Neuronal stem cell (in vitro differentiated cells): ENCODE data around the gene TMEM132C.

Experiments used
- DNase-seq: peaks from one replicate; pipeline ENCODE4 v3.0.0-alpha.2; 2013; ENCODE audit warnings: low spot score
- H2AFZ ChIP-seq: one replicate; pipeline ENCODE4 v1.6.1; 2013; ENCODE audit warnings: mild to moderate bottlenecking, low read length, inconsistent platforms
- H2AK5ac ChIP-seq: 2 replicates; pipeline ENCODE4 v1.6.1; 2013; ENCODE audit warnings: low read depth, mild to moderate bottlenecking, inconsistent platforms, low read length, moderate library complexity, mixed read lengths
- H2BK120ac ChIP-seq: 2 replicates; pipeline ENCODE4 v1.6.1; 2013; ENCODE audit warnings: low read depth, mild to moderate bottlenecking, inconsistent platforms, low read length, moderate library complexity, mixed read lengths
- H2BK12ac ChIP-seq: one replicate; pipeline ENCODE4 v1.6.1; 2013; ENCODE audit warnings: low read length, inconsistent platforms
- H2BK15ac ChIP-seq: 2 replicates; pipeline ENCODE4 v1.6.1; 2013; ENCODE audit warnings: mild to moderate bottlenecking, low read length, inconsistent platforms, mixed read lengths
- H2BK5ac ChIP-seq: one replicate; pipeline ENCODE4 v1.6.1; 2013; ENCODE audit warnings: inconsistent platforms, mild to moderate bottlenecking, low read length, moderate library complexity
- H3K14ac ChIP-seq: one replicate; pipeline ENCODE4 v1.6.1; 2013; ENCODE audit warnings: low read length, inconsistent platforms
- H3K18ac ChIP-seq: 2 replicates; pipeline ENCODE4 v1.6.1; 2013; ENCODE audit warnings: low read length, inconsistent platforms
- H3K23ac ChIP-seq: 2 replicates; pipeline ENCODE4 v1.6.1; 2013; ENCODE audit warnings: low read depth, mild to moderate bottlenecking, mixed read lengths, low read length, inconsistent platforms; ENCODE audit not compliant: poor library complexity
- H3K27ac ChIP-seq: replicated peaks from 3 replicates; pipeline ENCODE4 v1.5.1; 2013; ENCODE audit warnings: low read length, inconsistent platforms
- H3K27me3 ChIP-seq, 3 experiments: 2 replicates each; pipeline ENCODE4 v1.6.1; 2013; ENCODE audit warnings: low read length in 3 of 3, mild to moderate bottlenecking in 2 of 3, inconsistent platforms in 1 of 3, low read depth in 1 of 3, mixed read lengths in 1 of 3, moderate library complexity in 1 of 3; ENCODE audit not compliant: control insufficient read depth in 3 of 3, insufficient read depth in 3 of 3
- H3K36me3 ChIP-seq, 2 donors: replicated peaks in 1 of 2; 2 replicates each; pipeline ENCODE4 v1.6.1; 2013; ENCODE audit warnings: low read length in 2 of 2; ENCODE audit not compliant: control insufficient read depth in 2 of 2, insufficient read depth in 2 of 2
- H3K4ac ChIP-seq: 2 replicates; pipeline ENCODE4 v1.6.1; 2013; ENCODE audit warnings: inconsistent platforms, mild to moderate bottlenecking, low read length, moderate library complexity
- H3K4me1 ChIP-seq, 2 donors: 1 replicate in 1 of 2; 2 replicates in 1 of 2; pipeline ENCODE4 v1.6.1; 2013; ENCODE audit warnings: low read length in 2 of 2, low read depth in 1 of 2; ENCODE audit not compliant: control insufficient read depth in 2 of 2, insufficient read depth in 1 of 2
- H3K4me2 ChIP-seq: one replicate; pipeline ENCODE4 v1.6.1; 2013; ENCODE audit warnings: mild to moderate bottlenecking, low read length, inconsistent platforms; ENCODE audit not compliant: insufficient read depth, poor library complexity, severe bottlenecking
- H3K4me3 ChIP-seq, 2 donors: 2 replicates each; pipeline ENCODE4 v1.5.1; 2013; ENCODE audit warnings: low read length in 2 of 2, mild to moderate bottlenecking in 2 of 2, inconsistent platforms in 1 of 2, moderate library complexity in 1 of 2
- H3K79me1 ChIP-seq: one replicate; pipeline ENCODE4 v1.6.1; 2013; ENCODE audit warnings: low read depth, mild to moderate bottlenecking, inconsistent platforms, low read length, moderate library complexity
- H3K9ac ChIP-seq: one replicate; pipeline ENCODE4 v1.6.1; 2013; ENCODE audit warnings: mild to moderate bottlenecking, low read depth, low read length, inconsistent platforms; ENCODE audit not compliant: poor library complexity
- H3K9me3 ChIP-seq, 2 donors: replicated peaks in 1 of 2; 2 replicates each; pipeline versions ENCODE3 to v1.6.1; 2013; ENCODE audit warnings: low read length in 2 of 2, mild to moderate bottlenecking in 2 of 2, inconsistent platforms in 1 of 2, low read depth in 1 of 2, mixed read lengths in 1 of 2, moderate library complexity in 1 of 2; ENCODE audit not compliant: control insufficient read depth in 2 of 2, insufficient read depth in 1 of 2
- H4K8ac ChIP-seq: one replicate; pipeline ENCODE4 v1.6.1; 2013; ENCODE audit warnings: low read depth, mild to moderate bottlenecking, inconsistent platforms, low read length, moderate library complexity
- H4K91ac ChIP-seq: one replicate; pipeline ENCODE4 v1.6.1; 2013; ENCODE audit warnings: low read length, low read depth, mild to moderate bottlenecking, inconsistent platforms; ENCODE audit not compliant: poor library complexity
- WGBS, 2 donors: extraction: QIAGEN DNeasy Blood & Tissue Kit; methylation state at CpG; one replicate each; pipeline ENCODE4 v1.1.7; 2013; ENCODE audit warnings: missing lambda C conversion rate in 2 of 2, mixed read lengths in 1 of 2; ENCODE audit not compliant: insufficient read length in 2 of 2, insufficient replicate concordance in 1 of 2; ENCODE audit errors: extremely low coverage in 2 of 2; 5-methylcytosine and 5-hydroxymethylcytosine counted together

TMEM132C gene

DNA sequence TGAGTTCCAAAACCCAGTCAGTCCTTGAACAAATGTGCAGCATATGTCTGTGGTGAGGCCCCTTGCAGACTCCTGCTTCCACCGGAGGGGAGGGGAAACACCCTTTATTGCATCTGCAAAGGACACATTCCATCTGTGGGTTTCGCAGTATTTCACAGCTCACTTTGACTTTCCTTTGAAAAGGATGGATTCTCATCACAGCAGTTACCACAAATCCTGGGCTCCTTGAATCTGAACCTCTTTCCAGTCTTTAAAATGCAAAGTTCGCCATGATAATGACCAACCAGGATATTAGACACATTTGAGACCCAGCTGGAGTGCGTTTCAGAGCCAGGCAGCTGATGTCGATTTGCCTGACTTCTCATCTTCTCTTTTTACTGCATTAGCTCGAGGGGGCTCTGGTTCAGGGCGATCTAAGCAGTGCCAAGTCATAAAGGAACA, 314.4 kb downstream of the TMEM132C start:
- no peak overlapping the region for H3K27ac ChIP-seq
- no peak overlapping the region for H2AK5ac ChIP-seq
- H3K4ac ChIP-seq, result no peak overlapping the region
- WGBS, 2 donors, result no CpG with 5 or more reads among the region's 7 CpGs
- H2BK120ac ChIP-seq, result no peak overlapping the region
- H3K9ac ChIP-seq, result no peak overlapping the region
- no peak overlapping the region for H3K18ac ChIP-seq
- H2BK5ac ChIP-seq, result no peak overlapping the region
- no peak overlapping the region for H3K4me3 ChIP-seq
- peaks cover 0 to 9% of the 10 kb centered on the region in 2 donors for H3K9me3 ChIP-seq
- H3K4me1 ChIP-seq, result peaks cover 0 to under 1% of the 10 kb centered on the region in 2 donors
- H3K79me1 ChIP-seq, result no peaks in the 10 kb centered on the region
- no peak overlapping the region for H2BK15ac ChIP-seq
- no peak overlapping the region for H2BK12ac ChIP-seq
- DNase-seq, result no peak
- H3K27me3 ChIP-seq, result no peaks in the 10 kb centered on the region
- no peak overlapping the region for H4K91ac ChIP-seq
- no peak overlapping the region for H3K14ac ChIP-seq
- no peak overlapping the region for H4K8ac ChIP-seq
- H3K23ac ChIP-seq, result no peak overlapping the region
- no peak overlapping the region for H3K4me2 ChIP-seq
- no peak overlapping the region for H2AFZ ChIP-seq
- no peaks in the 10 kb centered on the region for H3K36me3 ChIP-seq

DNA sequence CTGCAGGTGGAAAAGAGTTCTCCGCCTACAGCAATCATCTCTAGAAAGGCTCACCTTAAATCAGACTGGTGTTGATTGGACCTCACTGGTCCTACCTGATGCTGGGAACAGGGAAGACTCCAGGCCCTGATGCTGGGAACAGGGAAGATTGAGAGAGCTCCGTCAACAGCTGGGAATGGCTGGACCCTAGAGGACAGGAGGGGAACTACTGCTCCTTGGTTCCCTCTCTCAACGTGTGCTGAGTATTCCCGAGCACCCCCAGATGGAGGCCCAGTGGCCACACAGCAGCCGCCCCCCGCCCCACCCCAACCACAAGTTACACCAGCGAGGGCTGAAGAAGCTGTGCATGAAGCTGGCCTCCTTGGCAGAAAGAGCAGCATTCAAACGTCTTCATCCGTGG, 316.5 kb downstream of the TMEM132C start:
- Histone ChIP-seq H2BK15ac (no peak overlapping the region), H3K23ac (no peak overlapping the region), H2BK12ac (no peak overlapping the region), H4K8ac (no peak overlapping the region), H3K79me1 (no peaks in the 10 kb centered on the region), H3K4me1 (peaks cover 0 to 4% of the 10 kb centered on the region in 2 donors), H2BK5ac (no peak overlapping the region), H3K27me3 (no peaks in the 10 kb centered on the region), H3K4me2 (no peak overlapping the region), H3K9ac (no peak overlapping the region), H2BK120ac (no peak overlapping the region), H3K27ac (no peak overlapping the region), H3K36me3 (no peaks in the 10 kb centered on the region), H3K9me3 (peaks cover 0 to 9% of the 10 kb centered on the region in 2 donors), H3K18ac (no peak overlapping the region), H4K91ac (no peak overlapping the region), H2AFZ (no peak overlapping the region), H3K4me3 (no peak overlapping the region), H3K14ac (no peak overlapping the region), H2AK5ac (no peak overlapping the region), H3K4ac (no peak overlapping the region)
- no peak for DNase-seq
- WGBS, 2 donors, result no CpG with 5 or more reads among the region's 9 CpGs

DNA sequence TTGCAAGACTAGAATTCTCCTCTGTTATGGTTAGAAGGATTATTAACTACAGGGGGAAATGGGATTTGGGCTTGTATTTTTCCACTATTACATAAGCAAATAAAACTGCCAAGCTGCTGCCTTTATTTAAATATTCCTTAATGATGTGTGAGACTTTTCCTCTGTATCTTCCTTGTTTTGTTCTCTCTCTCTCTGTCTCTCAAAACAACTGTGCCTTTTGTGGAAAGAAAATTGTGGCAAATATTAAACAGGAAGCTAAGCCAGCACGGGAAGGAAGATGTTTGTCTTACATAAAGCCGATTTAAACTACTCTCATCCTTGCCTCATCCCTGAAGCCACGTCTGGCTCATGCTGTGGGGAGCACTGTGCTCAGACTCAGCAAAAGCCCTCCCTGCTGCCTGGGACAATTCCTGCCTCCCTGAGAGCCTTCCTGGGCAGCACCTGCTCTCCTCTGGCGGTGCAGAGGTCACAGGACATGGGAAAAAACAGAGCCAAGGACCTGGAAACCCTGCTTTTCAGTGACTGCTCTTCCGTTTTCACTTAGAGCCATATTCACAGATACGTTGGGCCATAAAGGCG, 319.6 kb downstream of the TMEM132C start:
- Histone ChIP-seq H2BK120ac (no peak overlapping the region), H3K79me1 (no peaks in the 10 kb centered on the region), H2BK12ac (no peak overlapping the region), H2BK5ac (no peak overlapping the region), H4K8ac (no peak overlapping the region), H3K36me3 (no peaks in the 10 kb centered on the region), H3K9me3 (peaks cover 0 to 9% of the 10 kb centered on the region in 2 donors), H3K4me1 (peaks cover 0 to 4% of the 10 kb centered on the region in 2 donors), H3K4me3 (no peak overlapping the region), H2AK5ac (no peak overlapping the region), H3K9ac (no peak overlapping the region), H2AFZ (no peak overlapping the region), H3K18ac (no peak overlapping the region), H3K23ac (no peak overlapping the region), H3K27me3 (no peaks in the 10 kb centered on the region), H4K91ac (no peak overlapping the region), H3K4me2 (no peak overlapping the region), H3K4ac (no peak overlapping the region), H3K14ac (no peak overlapping the region), H2BK15ac (no peak overlapping the region), H3K27ac (no peak overlapping the region)
- no peak for DNase-seq
- no CpG with 5 or more reads among the region's 7 CpGs for WGBS, 2 donors

DNA sequence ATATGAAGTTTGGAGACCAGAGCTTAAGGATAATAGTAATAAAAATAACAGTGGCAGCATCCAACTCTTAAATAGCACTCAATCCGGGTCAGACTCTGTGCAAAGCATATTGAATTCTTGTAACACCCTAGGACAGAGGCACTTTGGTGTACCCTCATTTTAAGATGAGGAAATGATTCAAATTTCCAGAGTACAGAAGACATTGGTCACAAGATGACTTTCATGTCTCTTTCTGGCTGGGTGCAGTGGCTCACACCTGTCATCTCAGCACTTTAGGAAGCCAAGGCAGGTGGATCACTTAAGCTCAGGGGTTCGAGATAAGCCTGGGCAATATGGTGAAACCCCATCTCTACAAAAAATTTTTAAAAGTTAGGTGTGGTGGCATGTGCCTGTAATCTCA, 320.9 kb downstream of the TMEM132C start:
- no peak overlapping the region for H3K4ac ChIP-seq
- no CpG with 5 or more reads among the region's 2 CpGs for WGBS, 2 donors
- no peak for DNase-seq
- H2AK5ac ChIP-seq, result no peak overlapping the region
- H2BK120ac ChIP-seq, result no peak overlapping the region
- no peak overlapping the region for H3K23ac ChIP-seq
- H3K18ac ChIP-seq, result no peak overlapping the region
- H3K14ac ChIP-seq, result no peak overlapping the region
- H3K4me3 ChIP-seq, result no peak overlapping the region
- no peaks in the 10 kb centered on the region for H3K79me1 ChIP-seq
- no peaks in the 10 kb centered on the region for H3K36me3 ChIP-seq
- no peak overlapping the region for H2BK12ac ChIP-seq
- H2BK5ac ChIP-seq, result no peak overlapping the region
- H3K4me1 ChIP-seq, result peaks cover 0 to 7% of the 10 kb centered on the region in 2 donors
- H4K8ac ChIP-seq, result no peak overlapping the region
- no peak overlapping the region for H2AFZ ChIP-seq
- no peak overlapping the region for H3K27ac ChIP-seq
- no peak overlapping the region for H3K4me2 ChIP-seq
- no peaks in the 10 kb centered on the region for H3K27me3 ChIP-seq
- no peak overlapping the region for H4K91ac ChIP-seq
- H2BK15ac ChIP-seq, result no peak overlapping the region
- H3K9ac ChIP-seq, result no peak overlapping the region
- peaks cover 0 to 5% of the 10 kb centered on the region in 2 donors for H3K9me3 ChIP-seq
